GM11168 (cell line): ENCODE results near the gene FOXL2.

Experiments used
- in situ Hi-C: fragments of 300-500 bp; cut with MboI; formaldehyde crosslinking; loops from one replicate; pipeline ENCODE4 v1.12.0; 2022; ENCODE audit warnings: low sequenced_read_pairs; ENCODE audit not compliant: unreplicated experiment

FOXL2 gene

GRCh38 chr3:138946663-138947494 lies at the start of gene FOXL2, which contains the start of gene FOXL2NB:
Gene FOXL2 (minus strand): TSS chr3:138947137. CDS start chr3:138946722, 415 bp downstream.
Gene FOXL2NB (plus strand): TSS chr3:138947217. CDS start chr3:138947365, 148 bp downstream.
- in situ Hi-C loops: no loop called here

GRCh38 chr3:138995706-138996105 lies 48.8 kb upstream of the FOXL2 start:
- in situ Hi-C loops: no loop called here

- in situ Hi-C loops: no loop called here
Measured at GRCh38 chr3:138987181-138987580, 40.2 kb upstream of the FOXL2 start.

GRCh38 chr3:138985932-138986331 lies 39.0 kb upstream of the FOXL2 start:
- in situ Hi-C loops: no loop called here

GRCh38 chr3:138984816-138985215 lies 37.9 kb upstream of the FOXL2 start:
- in situ Hi-C loops: no loop called here

GRCh38 chr3:138976047-138976446 lies 29.1 kb upstream of the FOXL2 start:
- in situ Hi-C loops: no loop called here

GRCh38 chr3:138975351-138975750 lies 28.4 kb upstream of the FOXL2 start:
- in situ Hi-C loops: no loop called here

GRCh38 chr3:138974462-138974861 lies 27.5 kb upstream of the FOXL2 start:
- in situ Hi-C loops: no loop called here

- in situ Hi-C loops: no loop called here
Measured at GRCh38 chr3:138972941-138973340, 26.0 kb upstream of the FOXL2 start.

GRCh38 chr3:138971766-138972320 lies 24.9 kb upstream of the FOXL2 start:
- in situ Hi-C loops: no loop called here

GRCh38 chr3:138964923-138965322 lies 18.0 kb upstream of the FOXL2 start:
- in situ Hi-C loops: no loop called here

GRCh38 chr3:138964264-138964663 lies 17.3 kb upstream of the FOXL2 start:
- in situ Hi-C loops: no loop called here

- in situ Hi-C loops: no loop called here
Measured at GRCh38 chr3:138962854-138963560, 16.1 kb upstream of the FOXL2 start.

GRCh38 chr3:138960417-138960852 lies 13.5 kb upstream of the FOXL2 start:
- in situ Hi-C loops: no loop called here

- in situ Hi-C loops: no loop called here
Measured at GRCh38 chr3:138950701-138951100, 3.8 kb upstream of the FOXL2 start.

GRCh38 chr3:138950006-138950644 lies 3.2 kb upstream of the FOXL2 start:
- in situ Hi-C loops: no loop called here

- in situ Hi-C loops: no loop called here
Measured at GRCh38 chr3:138949445-138950005, 2.6 kb upstream of the FOXL2 start.

GRCh38 chr3:138949002-138949418 lies 2.1 kb upstream of the FOXL2 start:
- in situ Hi-C loops: no loop called here

- in situ Hi-C loops: no loop called here
Measured at GRCh38 chr3:138948371-138949001, 1.5 kb upstream of the FOXL2 start.
